ENCODE measurements around the gene CHD1L. TPM values are rescaled to one million over a fixed set of nuclear protein-coding genes. Genes with fewer than 3 reads are reported as not detected.
"Not testable (repeated sequence)": the region's sequence is repeated elsewhere in the genome, so short reads cannot be mapped to it uniquely, and the experiment has no call there.

CHD1L gene
- polyA plus RNA-seq, 6 donors from 2014 or later = 24.4 to 66.2 (median 40.6) TPM

- ATAC-seq (ENCODE audit: low read depth in 2 of 2) (no peak), DNase-seq (no peak)
- Mint-ChIP-seq H3K36me3 (peaks cover 69 to 74% of the 10 kb centered on the region in 2 donors), H3K4me1 (no peaks in the 10 kb centered on the region), H3K27me3 (no peaks in the 10 kb centered on the region), H3K9me3 (peaks cover 13 to 33% (median 31%) of the 10 kb centered on the region in 7 donors), H3K27ac (peak overlapping the region in 1 of 6 donors; percentile 39), H3K4me3 (no peak overlapping the region)
These were observed 55.0 kb downstream of the CHD1L start for GRCh38 chr1:147297438-147297837.

- peaks cover 32 to 90% (median 80%) of the 10 kb centered on the region in 7 donors for H3K9me3 Mint-ChIP-seq
- H3K27ac Mint-ChIP-seq; ATAC-seq (ENCODE audit: low read depth in 2 of 2); H3K4me3 Mint-ChIP-seq; H3K27me3 Mint-ChIP-seq; H3K4me1 Mint-ChIP-seq; DNase-seq: not testable (repeated sequence)
- H3K36me3 Mint-ChIP-seq = peaks cover 7 to 37% of the 10 kb centered on the region in 2 donors
These were observed 63.3 kb downstream of the CHD1L start for GRCh38 chr1:147305803-147306202.

- DNase-seq (no peak), ATAC-seq (ENCODE audit: low read depth in 2 of 2) (no peak)
- Mint-ChIP-seq H3K27me3 (peaks cover 7 to 29% (median 12%) of the 10 kb centered on the region in 3 donors), H3K4me1 (no peaks in the 10 kb centered on the region), H3K9me3 (peaks cover 0 to 7% (median 5%) of the 10 kb centered on the region in 7 donors), H3K36me3 (peaks cover 0 to 8% of the 10 kb centered on the region in 2 donors), H3K4me3 (no peak overlapping the region), H3K27ac (no peak overlapping the region)
These were observed 74.5 kb downstream of the CHD1L start for GRCh38 chr1:147316968-147317367.

GRCh38 chr1:147326933-147327687 lies 84.6 kb downstream of the CHD1L start:
- H3K27ac Mint-ChIP-seq; ATAC-seq (ENCODE audit: low read depth in 2 of 2); DNase-seq; H3K4me3 Mint-ChIP-seq; H3K4me1 Mint-ChIP-seq; H3K36me3 Mint-ChIP-seq; H3K9me3 Mint-ChIP-seq: not testable (repeated sequence)
- peaks cover 29% of the 10 kb centered on the region in 3 donors for H3K27me3 Mint-ChIP-seq

- Mint-ChIP-seq H3K27me3 (peaks cover 17 to 43% (median 38%) of the 10 kb centered on the region in 3 donors), H3K9me3 (peaks cover 0 to 7% (median 0%) of the 10 kb centered on the region in 7 donors), H3K27ac (no peak overlapping the region), H3K4me1 (no peaks in the 10 kb centered on the region), H3K36me3 (no peaks in the 10 kb centered on the region), H3K4me3 (no peak overlapping the region)
- DNase-seq (no peak), ATAC-seq (ENCODE audit: low read depth in 2 of 2) (no peak)
These were observed 91.8 kb downstream of the CHD1L start for GRCh38 chr1:147334292-147334691.

- no peak overlapping the region for H3K4me3 Mint-ChIP-seq
- no peak overlapping the region for H3K27ac Mint-ChIP-seq
- H3K9me3 Mint-ChIP-seq = peaks cover 0 to 4% (median 0%) of the 10 kb centered on the region in 7 donors
- ATAC-seq (ENCODE audit: low read depth in 2 of 2) (no peak), DNase-seq (no peak)
- no peaks in the 10 kb centered on the region for H3K4me1 Mint-ChIP-seq
- peaks cover 14 to 39% (median 35%) of the 10 kb centered on the region in 3 donors for H3K27me3 Mint-ChIP-seq
- H3K36me3 Mint-ChIP-seq = no peaks in the 10 kb centered on the region
These were observed 93.8 kb downstream of the CHD1L start for GRCh38 chr1:147336291-147336690.

- H3K27ac Mint-ChIP-seq = peak overlapping the region in 1 of 6 donors; percentile 35
- H3K36me3 Mint-ChIP-seq = no peaks in the 10 kb centered on the region
- peaks cover 0 to 4% (median 0%) of the 10 kb centered on the region in 7 donors for H3K9me3 Mint-ChIP-seq
- DNase-seq (no peak), ATAC-seq (ENCODE audit: low read depth in 2 of 2) (no peak)
- H3K4me3 Mint-ChIP-seq = no peak overlapping the region
- H3K27me3 Mint-ChIP-seq = peaks cover 20 to 46% (median 43%) of the 10 kb centered on the region in 3 donors
- no peaks in the 10 kb centered on the region for H3K4me1 Mint-ChIP-seq
These were observed 94.7 kb downstream of the CHD1L start for GRCh38 chr1:147337040-147337630.

- ATAC-seq (ENCODE audit: low read depth in 2 of 2) (no peak), DNase-seq (no peak)
- Mint-ChIP-seq H3K27ac (no peak overlapping the region), H3K4me3 (no peak overlapping the region), H3K36me3 (no peaks in the 10 kb centered on the region), H3K9me3 (peaks cover 0 to 4% (median 0%) of the 10 kb centered on the region in 7 donors), H3K4me1 (no peaks in the 10 kb centered on the region), H3K27me3 (peaks cover 25 to 50% (median 43%) of the 10 kb centered on the region in 3 donors)
These were observed 96.1 kb downstream of the CHD1L start for GRCh38 chr1:147338571-147338970.

GRCh38 chr1:147341246-147341645 lies 98.8 kb downstream of the CHD1L start:
- H3K36me3 Mint-ChIP-seq = no peaks in the 10 kb centered on the region
- DNase-seq (no peak), ATAC-seq (ENCODE audit: low read depth in 2 of 2) (no peak)
- H3K9me3 Mint-ChIP-seq = peaks cover 0 to 19% (median 4%) of the 10 kb centered on the region in 7 donors
- H3K4me3 Mint-ChIP-seq = no peak overlapping the region
- H3K4me1 Mint-ChIP-seq = no peaks in the 10 kb centered on the region
- peak overlapping the region in 1 of 6 donors; percentile 49 for H3K27ac Mint-ChIP-seq
- H3K27me3 Mint-ChIP-seq = peaks cover 47 to 57% (median 56%) of the 10 kb centered on the region in 3 donors

Other genes with a start within 250 kb of the CHD1L start
- gene PRKAB2, start 70.2 kb upstream of the CHD1L start, polyA plus RNA-seq (ENCODE audit: low read depth in 6 of 6) = 1 to 10 TPM in 5 of 6 donors, not detected in 1; 4.1 to 9.3 (median 5.0) TPM
- gene FMO5, start 17.3 kb upstream of the CHD1L start, polyA plus RNA-seq (ENCODE audit: low read depth in 6 of 6) = 10 to 100 TPM in 2 of 6 donors, 1 to 10 TPM in 4; 6.5 to 17.5 (median 9.7) TPM

All from naive B cell (primary cell).